CD4-positive, CD25-positive, alpha-beta regulatory T cell (primary cell): ENCODE measurements around the gene ACE. TPM values are rescaled to one million over a fixed set of nuclear protein-coding genes. Genes with fewer than 3 reads are reported as not detected.
A peak's percentile ranks its signal among the peaks of the same experiment; 100 is the strongest.

ENCODE experiments used
- ATAC-seq, 2 donors: fragments of 150-1000 bp; cut with Tn5 transposase; one replicate each; pipeline ENCODE4 v1.10.0; 2021; ENCODE audit warnings: low read depth in 2 of 2, moderate number of reproducible peaks in 2 of 2, moderate library complexity in 1 of 2
- DNase-seq, 3 donors: peaks; one replicate each; pipeline versions ENCODE4 v3.0.0 to v3.0.0-alpha.2; 2012 to 2022; ENCODE audit warnings: mixed read lengths in 1 of 3
- H3K27ac ChIP-seq: one replicate; pipeline ENCODE4 v1.7.0; 2013; ENCODE audit warnings: mild to moderate bottlenecking, low read length; ENCODE audit not compliant: insufficient read depth, poor library complexity, severe bottlenecking
- H3K27me3 ChIP-seq: one replicate; pipeline ENCODE4 v1.7.0; 2013; ENCODE audit warnings: low read length; ENCODE audit not compliant: control insufficient read depth, insufficient read depth
- H3K36me3 ChIP-seq: one replicate; pipeline ENCODE4 v1.7.0; 2013; ENCODE audit warnings: mild to moderate bottlenecking, low read length, moderate library complexity; ENCODE audit not compliant: control insufficient read depth, insufficient read depth
- H3K4me1 ChIP-seq: 2 replicates; pipeline ENCODE4 v1.7.0; 2013; ENCODE audit warnings: mild to moderate bottlenecking, low read length; ENCODE audit not compliant: insufficient read depth, control insufficient read depth, poor library complexity, severe bottlenecking
- H3K4me3 ChIP-seq: one replicate; pipeline ENCODE4 v1.7.0; 2013; ENCODE audit warnings: low read depth, mild to moderate bottlenecking, low read length, moderate library complexity
- H3K9me3 ChIP-seq, 2 experiments: 1 replicate in 1 of 2; 2 replicates in 1 of 2; pipeline ENCODE4 v1.7.0; 2013; ENCODE audit warnings: low read length in 2 of 2, mild to moderate bottlenecking in 1 of 2, moderate library complexity in 1 of 2; ENCODE audit not compliant: control insufficient read depth in 2 of 2
- H3K27ac Mint-ChIP-seq, 3 donors: one replicate each; pipeline ENCODE4 v1.8.0; 2020 to 2022; ENCODE audit warnings: mild to moderate bottlenecking in 3 of 3, mixed read lengths in 3 of 3, moderate library complexity in 2 of 3
- H3K27me3 Mint-ChIP-seq: one replicate; pipeline ENCODE4 v1.8.0; 2022; ENCODE audit warnings: mild to moderate bottlenecking, mixed read lengths
- H3K36me3 Mint-ChIP-seq: one replicate; pipeline ENCODE4 v1.8.0; 2020; ENCODE audit warnings: mixed read lengths
- H3K4me1 Mint-ChIP-seq, 4 donors: one replicate each; pipeline ENCODE4 v1.8.0; 2020 to 2022; ENCODE audit warnings: mixed read lengths in 4 of 4, mild to moderate bottlenecking in 1 of 4
- H3K4me3 Mint-ChIP-seq, 4 donors: one replicate each; pipeline ENCODE4 v1.8.0; 2020 to 2022; ENCODE audit warnings: mild to moderate bottlenecking in 4 of 4, mixed read lengths in 4 of 4, moderate library complexity in 3 of 4
- H3K9me3 Mint-ChIP-seq, 7 donors: one replicate each; pipeline ENCODE4 v1.8.0; 2020 to 2022; ENCODE audit warnings: mixed read lengths in 7 of 7, mild to moderate bottlenecking in 3 of 7, moderate library complexity in 2 of 7
- polyA plus RNA-seq, 4 donors: library from polyadenylated mRNA; unstranded; fragments of 300-500 nt; fragmentation: Illumina TruSeq; gene quantifications; one replicate each; pipeline ENCODE4 v1.2.3, GENCODE V29; 2021
- total RNA-seq: library from RNA; stranded (reverse); gene quantifications from one replicate; pipeline ENCODE4 v1.2.3, GENCODE V29; 2022

Gene ACE
- total and polyA plus RNA-seq, 5 donors from 2014 or later: 0.15 to 4.2 TPM; not detected in 3

GRCh38 chr17:63440770-63441335 lies 36.0 kb upstream of the ACE start:
- Histone ChIP-seq H3K36me3 (no peaks in the 10 kb centered on the region), H3K27me3 (no peaks in the 10 kb centered on the region), H3K4me3 (no peak overlapping the region), H3K9me3 (no peaks in the 10 kb centered on the region), H3K4me1 (peaks cover 14% of the 10 kb centered on the region), H3K27ac (no peak overlapping the region)
- Mint-ChIP-seq H3K4me3 (no peak overlapping the region), H3K9me3 (no peaks in the 10 kb centered on the region), H3K36me3 (no peaks in the 10 kb centered on the region), H3K27me3 (peaks cover 25% of the 10 kb centered on the region), H3K27ac (peak overlapping the region in 2 of 3 donors; percentile 25 to 69), H3K4me1 (peaks cover 5 to 27% (median 9%) of the 10 kb centered on the region in 4 donors)
- no peak for DNase-seq
- ATAC-seq: no peak

GRCh38 chr17:63441654-63442053 lies 35.2 kb upstream of the ACE start:
- H3K36me3 ChIP-seq: no peaks in the 10 kb centered on the region
- peaks cover 21% of the 10 kb centered on the region for H3K4me1 ChIP-seq
- Mint-ChIP-seq H3K27me3 (peaks cover 25% of the 10 kb centered on the region), H3K27ac (no peak overlapping the region), H3K9me3 (no peaks in the 10 kb centered on the region), H3K4me3 (no peak overlapping the region), H3K36me3 (no peaks in the 10 kb centered on the region), H3K4me1 (peaks cover 5 to 27% (median 9%) of the 10 kb centered on the region in 4 donors)
- DNase-seq: no peak
- no peaks in the 10 kb centered on the region for H3K9me3 ChIP-seq
- ATAC-seq: no peak
- H3K27me3 ChIP-seq: no peaks in the 10 kb centered on the region
- H3K27ac ChIP-seq: no peak overlapping the region
- no peak overlapping the region for H3K4me3 ChIP-seq

GRCh38 chr17:63442074-63442473 lies 34.8 kb upstream of the ACE start:
- H3K27ac Mint-ChIP-seq: peak overlapping the region in 1 of 3 donors; percentile 29
- H3K27me3 Mint-ChIP-seq: peaks cover 27% of the 10 kb centered on the region
- H3K9me3 ChIP-seq: no peaks in the 10 kb centered on the region
- no peak overlapping the region for H3K4me3 Mint-ChIP-seq
- DNase-seq: no peak
- no peaks in the 10 kb centered on the region for H3K27me3 ChIP-seq
- no peaks in the 10 kb centered on the region for H3K36me3 ChIP-seq
- no peaks in the 10 kb centered on the region for H3K9me3 Mint-ChIP-seq
- no peak overlapping the region for H3K4me3 ChIP-seq
- H3K4me1 Mint-ChIP-seq: peaks cover 6 to 29% (median 9%) of the 10 kb centered on the region in 4 donors
- H3K27ac ChIP-seq: no peak overlapping the region
- peaks cover 25% of the 10 kb centered on the region for H3K4me1 ChIP-seq
- ATAC-seq: no peak
- H3K36me3 Mint-ChIP-seq: no peaks in the 10 kb centered on the region

- no peak overlapping the region for H3K4me3 ChIP-seq
- ATAC-seq (no peak), DNase-seq (no peak)
- Mint-ChIP-seq H3K4me3 (peak overlapping the region in 1 of 4 donors; percentile 42), H3K27ac (peak overlapping the region in 1 of 3 donors; percentile 29), H3K4me1 (peaks cover 9 to 32% (median 10%) of the 10 kb centered on the region in 4 donors), H3K27me3 (peaks cover 30% of the 10 kb centered on the region), H3K36me3 (no peaks in the 10 kb centered on the region), H3K9me3 (no peaks in the 10 kb centered on the region)
- no peaks in the 10 kb centered on the region for H3K27me3 ChIP-seq
- no peaks in the 10 kb centered on the region for H3K9me3 ChIP-seq
- no peaks in the 10 kb centered on the region for H3K36me3 ChIP-seq
- H3K27ac ChIP-seq: no peak overlapping the region
- peaks cover 27% of the 10 kb centered on the region for H3K4me1 ChIP-seq
These were observed 34.3 kb upstream of the ACE start for GRCh38 chr17:63442549-63443035.

- peaks cover 30% of the 10 kb centered on the region for H3K27me3 Mint-ChIP-seq
- no peaks in the 10 kb centered on the region for H3K9me3 ChIP-seq
- H3K4me1 ChIP-seq: peaks cover 27% of the 10 kb centered on the region
- H3K36me3 ChIP-seq: no peaks in the 10 kb centered on the region
- H3K4me3 ChIP-seq: no peak overlapping the region
- no peak overlapping the region for H3K4me3 Mint-ChIP-seq
- H3K9me3 Mint-ChIP-seq: no peaks in the 10 kb centered on the region
- H3K4me1 Mint-ChIP-seq: peaks cover 9 to 32% (median 10%) of the 10 kb centered on the region in 4 donors
- DNase-seq: no peak
- H3K36me3 Mint-ChIP-seq: no peaks in the 10 kb centered on the region
- no peak overlapping the region for H3K27ac ChIP-seq
- ATAC-seq: no peak
- H3K27me3 ChIP-seq: no peaks in the 10 kb centered on the region
- H3K27ac Mint-ChIP-seq: no peak overlapping the region
These were observed 33.8 kb upstream of the ACE start for GRCh38 chr17:63443053-63443452.

GRCh38 chr17:63444457-63444856 lies 32.4 kb upstream of the ACE start:
- no peaks in the 10 kb centered on the region for H3K9me3 ChIP-seq
- DNase-seq: no peak
- no peaks in the 10 kb centered on the region for H3K27me3 ChIP-seq
- peaks cover 8 to 32% (median 10%) of the 10 kb centered on the region in 4 donors for H3K4me1 Mint-ChIP-seq
- no peak overlapping the region for H3K4me3 ChIP-seq
- no peaks in the 10 kb centered on the region for H3K9me3 Mint-ChIP-seq
- peak overlapping the region in 1 of 3 donors; percentile 76 for H3K27ac Mint-ChIP-seq
- no peak overlapping the region for H3K27ac ChIP-seq
- peaks cover 34% of the 10 kb centered on the region for H3K27me3 Mint-ChIP-seq
- H3K36me3 Mint-ChIP-seq: no peaks in the 10 kb centered on the region
- no peak for ATAC-seq
- H3K4me1 ChIP-seq: peaks cover 26% of the 10 kb centered on the region
- no peaks in the 10 kb centered on the region for H3K36me3 ChIP-seq
- peak overlapping the region in 3 of 4 donors; percentile 43 to 76 (median 75) for H3K4me3 Mint-ChIP-seq

GRCh38 chr17:63445065-63445464 lies 31.8 kb upstream of the ACE start:
- H3K4me1 Mint-ChIP-seq: peaks cover 5 to 30% (median 5%) of the 10 kb centered on the region in 4 donors
- DNase-seq (no peak), ATAC-seq (no peak)
- Histone ChIP-seq H3K27ac (no peak overlapping the region), H3K9me3 (no peaks in the 10 kb centered on the region), H3K36me3 (no peaks in the 10 kb centered on the region), H3K4me3 (no peak overlapping the region), H3K4me1 (peaks cover 20% of the 10 kb centered on the region), H3K27me3 (no peaks in the 10 kb centered on the region)
- no peaks in the 10 kb centered on the region for H3K9me3 Mint-ChIP-seq
- no peaks in the 10 kb centered on the region for H3K36me3 Mint-ChIP-seq
- peak overlapping the region; percentile 49 to 76 (median 75) for H3K27ac Mint-ChIP-seq
- peaks cover 28% of the 10 kb centered on the region for H3K27me3 Mint-ChIP-seq
- H3K4me3 Mint-ChIP-seq: peak overlapping the region; percentile 53 to 78 (median 76)

GRCh38 chr17:63445571-63445953 lies 31.3 kb upstream of the ACE start:
- H3K36me3 ChIP-seq: no peaks in the 10 kb centered on the region
- H3K9me3 ChIP-seq: no peaks in the 10 kb centered on the region
- Mint-ChIP-seq H3K4me3 (peak overlapping the region; percentile 53 to 80 (median 76)), H3K27ac (peak overlapping the region in 2 of 3 donors; percentile 75 to 80), H3K36me3 (no peaks in the 10 kb centered on the region), H3K27me3 (peaks cover 25% of the 10 kb centered on the region), H3K9me3 (no peaks in the 10 kb centered on the region), H3K4me1 (peaks cover under 1 to 28% (median 3%) of the 10 kb centered on the region in 4 donors)
- H3K4me1 ChIP-seq: peaks cover 16% of the 10 kb centered on the region
- DNase-seq: peak in 2 of 3 donors; percentile 30 to 55
- peak overlapping the region; percentile 47 for H3K27ac ChIP-seq
- no peaks in the 10 kb centered on the region for H3K27me3 ChIP-seq
- H3K4me3 ChIP-seq: no peak overlapping the region
- ATAC-seq: peak; percentile 15 to 36
